ENCODE results near the gene P4HA3.

P4HA3 gene

DNA sequence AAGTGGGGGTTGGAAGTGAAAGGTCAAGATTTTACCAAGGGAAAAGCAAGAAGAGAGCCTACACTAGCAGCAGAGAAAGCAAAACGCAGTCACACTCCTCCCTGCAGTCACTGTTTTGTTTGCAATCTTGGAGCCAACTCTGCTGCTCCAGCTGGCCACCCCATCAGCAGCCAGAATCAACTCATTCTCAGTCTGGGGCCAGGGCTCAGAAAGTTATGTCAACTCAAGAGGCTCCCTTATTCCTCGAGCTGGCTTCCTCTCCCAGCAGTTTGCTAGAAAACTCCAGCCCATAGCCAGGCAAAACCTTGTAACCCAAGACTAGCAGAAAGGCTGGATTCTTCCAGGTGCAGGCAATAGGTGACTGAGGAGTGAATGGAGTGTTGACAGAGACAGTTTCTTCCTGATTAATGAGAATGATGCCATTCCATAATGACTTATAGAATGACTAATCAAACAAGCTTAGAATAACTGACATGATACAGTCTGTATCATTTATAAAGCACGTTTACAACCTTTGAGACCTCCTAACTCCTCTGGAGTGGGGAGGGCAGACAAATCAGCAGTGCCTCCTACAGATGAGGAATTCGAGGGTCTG, 53.4 kb downstream of the P4HA3 start:
- DNase-seq, result no peak

DNA sequence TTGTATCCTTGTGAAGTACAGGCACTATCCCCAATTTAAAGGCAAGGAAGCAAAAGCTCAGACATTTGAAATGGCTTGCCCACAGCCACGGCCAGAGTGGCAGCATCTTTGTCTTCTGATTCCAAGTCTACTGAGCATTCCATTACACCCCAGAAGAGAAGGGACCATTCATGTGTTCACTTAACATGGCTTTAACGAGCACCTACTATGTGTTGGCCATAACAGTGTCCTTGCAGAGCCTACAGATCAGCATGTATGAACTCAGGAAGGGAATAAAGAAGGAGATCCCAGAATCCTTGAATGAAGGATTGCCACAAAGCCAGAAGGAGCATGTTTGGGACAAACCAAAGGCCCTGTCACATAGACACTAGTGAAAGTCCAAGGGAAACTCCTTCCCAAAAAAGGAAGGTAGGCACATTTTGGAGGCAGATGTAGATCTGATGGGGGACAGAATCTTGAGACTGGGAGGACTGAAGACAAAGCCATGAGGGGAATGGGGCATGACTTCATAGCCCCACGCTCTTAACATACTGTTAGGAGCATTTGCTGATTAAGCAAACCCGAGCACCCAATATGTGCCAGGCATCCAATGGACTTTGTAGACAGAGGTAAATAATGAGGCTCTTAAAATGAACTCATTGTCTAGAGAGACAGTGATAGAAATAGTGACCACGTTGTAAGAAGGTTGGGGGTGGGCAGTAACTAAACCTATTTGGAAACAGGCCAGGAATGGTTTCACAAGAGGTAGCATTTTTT, 54.9 kb downstream of the P4HA3 start:
- DNase-seq, result no peak

DNA sequence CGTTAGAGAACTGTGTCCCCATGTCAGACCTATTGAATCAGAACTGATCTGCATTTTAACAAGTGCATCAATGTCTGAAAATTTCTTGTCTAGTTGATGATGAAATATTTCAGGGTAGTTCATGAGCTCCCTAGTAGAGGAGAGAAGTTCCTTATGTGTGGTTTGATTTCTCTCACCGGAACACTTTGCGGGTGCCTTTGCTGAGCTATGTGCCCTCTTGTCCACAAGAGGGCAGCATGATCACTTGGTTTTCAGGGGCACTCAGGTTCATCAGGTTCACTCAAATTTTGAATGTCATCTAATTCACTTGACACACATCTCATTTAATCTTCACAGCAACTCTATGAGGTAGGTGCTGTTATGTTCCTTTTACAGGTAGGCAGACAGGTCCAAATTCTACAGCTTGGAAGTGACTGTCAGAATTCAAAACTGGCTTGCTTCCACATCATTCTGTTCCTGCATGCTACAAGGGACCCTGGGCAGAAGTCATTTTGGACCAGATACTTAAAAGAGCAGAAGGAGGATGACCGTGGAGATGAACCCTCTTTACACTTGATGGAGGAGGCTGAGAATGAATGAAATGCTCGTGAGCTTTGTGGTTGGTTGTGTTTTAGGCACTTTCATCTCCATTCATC, 55.6 kb downstream of the P4HA3 start:
- DNase-seq, result peak; percentile 30

DNA sequence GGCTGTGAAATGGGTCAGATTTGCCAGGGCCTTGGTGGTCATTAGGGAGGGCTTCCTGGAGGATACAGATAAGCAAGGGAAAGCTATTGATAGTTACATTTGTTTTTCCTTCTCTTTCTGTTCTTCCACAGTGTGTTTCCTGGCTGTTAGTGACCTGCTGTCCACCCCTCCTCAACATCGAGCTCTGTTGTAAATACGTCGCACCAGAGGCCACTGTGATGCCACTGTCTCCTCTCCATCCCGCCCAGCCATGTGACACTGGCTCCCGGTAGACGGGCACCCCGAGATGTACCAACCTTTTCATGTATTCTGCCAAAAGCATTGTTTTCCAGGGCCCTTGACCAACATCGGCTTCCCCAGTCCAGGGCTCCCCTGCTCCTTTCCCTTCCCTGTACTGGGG, 58.1 kb downstream of the P4HA3 start:
- no peak for DNase-seq

DNA sequence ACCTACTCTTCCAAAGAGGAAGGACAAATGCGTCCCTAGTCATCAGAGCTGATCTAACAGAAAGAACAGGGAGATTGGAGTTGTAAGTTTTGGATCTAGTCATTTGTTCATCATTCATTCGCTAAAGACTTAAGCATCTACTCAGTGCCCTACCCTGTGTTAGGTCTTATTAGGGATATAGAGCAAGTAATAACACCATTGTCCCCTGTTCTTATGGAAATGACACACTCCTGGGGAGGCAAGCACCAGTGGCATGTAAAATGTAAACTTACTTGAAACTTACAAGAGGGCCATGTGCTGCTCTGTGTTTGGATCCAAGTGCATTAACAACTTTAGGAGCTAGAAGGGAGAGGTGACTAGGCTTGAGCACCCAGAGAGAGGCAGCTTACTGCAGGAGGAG, 61.9 kb downstream of the P4HA3 start:
- no peak for DNase-seq

DNA sequence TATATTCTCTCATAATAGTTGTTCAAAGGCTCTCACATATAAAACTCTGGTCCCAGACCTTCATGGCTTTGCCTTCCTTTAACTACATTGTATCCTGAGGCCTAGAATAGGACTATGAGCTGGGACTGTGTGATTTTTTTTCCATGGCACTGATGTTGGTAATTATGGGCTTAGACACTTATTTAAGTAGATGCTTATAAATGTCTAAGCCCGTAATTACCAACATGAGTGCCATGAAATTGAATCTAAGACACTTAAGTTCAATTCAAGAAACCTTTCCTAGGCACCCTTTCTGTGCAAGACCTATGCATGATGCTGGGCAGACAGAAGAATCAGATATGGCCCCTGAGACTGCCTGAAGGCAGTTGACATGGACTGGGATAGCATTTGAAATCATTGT, 63.0 kb downstream of the P4HA3 start:
- DNase-seq, result no peak

DNA sequence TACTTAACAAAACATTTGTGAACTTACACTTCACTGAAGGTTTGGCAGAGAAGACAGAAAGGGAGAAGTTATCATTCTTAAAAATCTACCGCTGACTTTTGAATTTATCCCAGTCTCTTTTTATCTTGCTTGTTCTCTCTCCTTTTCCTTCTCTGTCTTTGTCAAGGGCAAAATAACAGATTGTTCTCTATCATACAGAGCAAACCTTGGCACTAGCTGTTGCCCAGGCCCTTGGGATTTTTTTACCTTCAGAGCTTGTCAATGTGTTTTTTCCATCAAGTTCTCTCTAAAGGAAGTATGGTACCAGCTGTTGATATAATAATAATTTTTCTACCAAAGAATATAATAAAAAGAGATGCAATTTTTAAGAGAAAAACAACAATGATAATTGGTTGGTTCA, 73.2 kb downstream of the P4HA3 start:
- DNase-seq, result no peak

DNA sequence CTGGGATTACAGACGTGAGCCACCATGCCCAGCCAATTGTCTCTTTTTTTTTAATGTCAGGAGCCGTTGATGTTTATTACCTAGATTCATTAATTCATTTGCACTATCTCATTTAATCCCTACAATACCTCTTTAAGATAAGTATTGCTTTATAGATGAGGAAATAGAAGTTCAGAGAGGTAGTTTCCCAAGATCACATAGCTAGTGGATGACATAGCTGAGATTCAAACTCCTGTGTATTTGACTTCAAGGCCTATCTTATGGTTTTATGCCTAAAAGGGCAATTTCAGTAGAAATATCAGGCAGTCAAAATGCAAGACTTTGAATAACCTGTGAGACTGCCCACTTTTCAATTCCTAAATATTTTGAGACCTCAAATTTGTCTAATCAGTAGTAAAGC, 73.9 kb downstream of the P4HA3 start:
- no peak for DNase-seq

DNA sequence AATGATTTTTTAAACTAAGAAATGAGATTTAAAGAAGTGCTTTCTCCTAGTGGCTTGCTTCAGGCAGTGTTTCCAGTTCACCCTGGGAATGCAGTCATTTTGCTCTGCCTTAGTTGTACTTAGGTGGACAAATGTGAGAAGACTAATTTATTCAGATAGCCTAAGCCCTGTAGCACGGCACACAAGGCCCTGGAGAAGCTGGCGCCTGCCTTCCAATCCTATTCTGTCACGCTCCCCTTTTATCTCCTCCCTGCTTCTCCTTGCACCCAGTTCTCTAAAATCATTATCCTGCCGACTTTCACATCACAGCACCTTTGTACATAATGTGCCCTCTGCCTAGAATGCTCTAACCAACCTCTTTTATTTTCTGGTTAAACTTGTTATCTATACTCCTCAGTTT, 76.3 kb downstream of the P4HA3 start:
- DNase-seq, result no peak

DNA sequence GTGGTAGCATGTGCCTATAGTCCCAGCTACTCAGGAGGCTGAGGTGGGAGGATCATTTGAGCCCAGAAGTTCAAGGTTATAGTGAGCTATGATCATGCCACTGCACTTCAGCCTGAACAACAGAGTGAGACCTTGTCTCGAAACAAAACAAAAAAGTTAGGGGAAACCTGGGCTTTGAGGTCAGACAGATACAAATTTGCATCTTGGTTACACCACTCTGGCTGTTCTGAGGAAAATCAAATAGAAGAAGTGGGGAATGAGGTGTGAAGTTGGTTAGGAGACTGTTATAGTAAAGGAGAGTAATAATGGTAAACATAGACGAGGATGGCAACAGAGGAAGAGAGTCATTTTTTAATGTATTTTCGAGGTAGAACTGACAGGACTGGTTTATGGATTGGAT, 77.8 kb downstream of the P4HA3 start:
- DNase-seq, result no peak

DNA sequence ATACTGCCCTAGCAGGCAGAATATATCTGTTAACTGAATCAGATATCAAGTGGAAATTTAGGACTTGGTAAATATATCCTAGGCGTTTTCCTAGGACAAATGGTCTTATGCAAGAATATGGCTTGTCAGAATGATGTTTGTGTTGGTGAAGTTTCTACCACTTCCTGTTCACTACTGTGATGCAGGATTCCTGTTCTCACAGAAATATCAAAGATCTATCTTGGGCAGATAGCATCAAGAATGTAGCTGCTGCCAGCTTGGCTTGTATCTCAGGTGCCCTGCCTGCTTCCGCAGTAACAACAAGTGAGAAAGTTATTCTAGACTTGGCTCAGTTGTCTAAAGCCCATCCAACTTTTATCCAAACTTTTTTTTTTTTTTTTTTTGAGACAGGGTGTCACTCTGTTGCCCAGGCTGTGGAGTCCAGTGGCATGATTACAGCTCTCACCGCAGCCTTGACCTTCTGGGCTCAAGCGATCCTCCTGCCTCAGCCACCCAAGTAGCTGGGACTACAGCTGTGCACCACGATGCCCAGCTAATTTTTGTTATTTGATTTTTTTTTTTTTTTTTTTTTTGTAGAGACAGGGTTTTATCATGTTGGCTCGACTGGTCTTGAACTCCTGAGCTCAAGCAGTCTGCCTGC, 79.0 kb downstream of the P4HA3 start:
- DNase-seq, result no peak

DNA sequence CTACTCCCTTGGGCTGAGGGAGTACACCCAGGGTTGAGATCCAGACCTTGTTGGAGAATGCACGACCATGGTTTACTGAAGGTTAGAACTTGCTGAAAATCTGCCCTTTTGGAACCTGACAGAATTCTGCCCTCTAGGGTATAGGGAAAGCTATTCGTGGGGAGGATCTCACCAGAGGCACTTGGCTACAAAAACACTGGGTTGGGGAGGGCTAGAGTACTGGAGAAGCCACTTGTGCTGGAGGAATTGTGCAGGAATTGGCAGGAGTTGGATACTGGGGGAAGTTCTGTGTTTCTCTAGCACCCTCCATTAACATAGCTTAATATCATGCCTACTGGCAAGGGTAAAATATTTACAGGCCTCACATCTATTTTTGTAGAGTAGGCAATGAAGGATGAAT, 84.5 kb downstream of the P4HA3 start:
- DNase-seq, result no peak

DNA sequence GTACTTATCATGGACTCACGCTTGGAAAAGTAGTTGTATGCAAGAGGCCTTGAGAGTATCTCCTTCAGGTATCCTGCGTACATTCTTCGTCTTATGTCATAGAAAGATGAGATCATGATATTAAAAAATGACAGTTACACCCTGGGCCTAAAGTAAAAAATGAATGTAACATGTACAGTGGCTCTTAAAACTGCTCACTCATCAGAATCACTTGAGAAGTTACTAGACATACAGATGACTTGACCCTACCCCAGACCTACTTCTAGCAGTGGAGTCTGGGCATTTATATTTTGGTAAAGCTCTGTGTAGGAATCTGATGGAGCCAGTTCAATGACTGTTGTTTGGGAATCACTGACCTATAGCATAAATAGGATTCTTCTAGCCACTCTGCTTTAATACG, 85.9 kb downstream of the P4HA3 start:
- no peak for DNase-seq

DNA sequence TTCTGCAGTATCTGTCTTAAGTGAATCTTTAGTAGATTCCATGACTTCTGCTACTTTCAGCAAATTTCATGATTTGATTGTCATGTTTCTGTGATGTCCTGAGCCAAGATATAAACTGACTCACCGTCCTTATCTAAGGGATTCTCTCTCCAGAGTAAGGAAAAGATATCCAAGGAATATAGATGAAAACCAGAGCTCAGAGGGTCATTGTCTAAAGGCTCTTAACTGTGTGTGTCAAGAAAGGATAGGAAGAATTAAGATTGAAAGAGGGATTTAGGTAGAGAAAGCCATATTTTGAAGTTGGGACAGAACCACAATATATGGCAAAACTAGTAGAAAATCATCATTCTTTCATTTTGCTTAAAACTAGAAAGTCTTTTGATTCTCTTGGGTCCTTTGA, 89.6 kb downstream of the P4HA3 start:
- DNase-seq, result no peak

DNA sequence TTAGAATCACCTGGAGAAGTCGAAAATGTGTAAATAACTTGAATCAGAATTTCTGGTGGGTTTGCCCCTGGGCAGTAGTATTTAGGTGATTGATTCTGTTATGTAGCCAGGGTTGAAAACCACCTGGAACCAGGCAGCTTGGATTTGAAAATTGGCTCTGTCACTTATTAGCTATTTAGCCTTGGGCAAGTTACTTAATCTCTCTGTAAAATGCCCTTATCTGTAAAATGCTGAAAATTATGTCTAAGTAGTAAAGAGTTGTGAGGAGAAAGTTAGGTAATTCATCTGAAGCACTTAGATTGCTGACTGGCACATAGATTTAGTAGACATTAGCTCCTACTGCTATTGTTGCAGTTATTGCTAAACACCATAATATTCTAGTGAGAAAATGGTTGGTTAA, 91.1 kb downstream of the P4HA3 start:
- DNase-seq, result no peak
